Fibroblast of skin of scalp (primary cell): Measurements from ENCODE around the gene PLAAT3.
"Not testable (repeated sequence)": the region's sequence is repeated elsewhere in the genome, so short reads cannot be mapped to it uniquely, and the experiment has no call there.

ENCODE experiments used
- DNase-seq: peaks from one replicate; pipeline ENCODE4 v3.0.0-alpha.2; 2013

The PLAAT3 gene

DNA sequence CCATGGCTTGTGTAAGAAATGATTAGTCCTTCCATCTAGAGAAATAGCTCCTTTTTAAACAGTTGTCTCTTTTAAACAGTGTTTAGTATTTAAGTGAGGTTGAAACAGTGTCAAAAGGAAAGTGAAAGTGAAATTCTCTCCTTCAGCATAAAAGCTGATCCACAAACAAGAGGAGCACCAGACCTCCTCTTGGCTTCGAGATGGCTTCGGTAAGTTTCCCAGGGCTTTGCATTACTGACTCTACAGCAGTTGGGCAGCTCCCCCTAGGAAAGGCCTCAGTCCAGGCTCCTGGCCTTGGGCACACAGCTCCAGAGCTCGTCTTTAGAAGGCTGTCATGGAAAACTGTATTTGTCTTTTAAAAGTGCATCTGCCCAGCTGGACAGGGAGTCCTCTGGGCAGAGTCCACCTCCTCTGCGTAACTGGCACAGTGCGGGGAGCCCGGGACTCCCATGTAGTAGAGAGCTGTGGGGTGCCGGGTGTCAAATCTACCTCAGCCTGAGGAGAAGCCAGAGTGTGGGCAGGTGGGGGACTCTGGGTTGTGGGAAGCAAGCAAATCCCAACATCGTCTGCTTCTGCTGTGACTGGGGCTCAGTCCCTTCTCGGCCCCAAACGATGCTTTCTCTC, 77.5 kb downstream of the PLAAT3 start, which contains the start of gene PLAAT4:
TSS of gene PLAAT4 (plus strand) at position 140 of the 624 bp plus-strand sequence. CDS start at position 201, 61 bp downstream.
- DNase-seq: peak; percentile 56

DNA sequence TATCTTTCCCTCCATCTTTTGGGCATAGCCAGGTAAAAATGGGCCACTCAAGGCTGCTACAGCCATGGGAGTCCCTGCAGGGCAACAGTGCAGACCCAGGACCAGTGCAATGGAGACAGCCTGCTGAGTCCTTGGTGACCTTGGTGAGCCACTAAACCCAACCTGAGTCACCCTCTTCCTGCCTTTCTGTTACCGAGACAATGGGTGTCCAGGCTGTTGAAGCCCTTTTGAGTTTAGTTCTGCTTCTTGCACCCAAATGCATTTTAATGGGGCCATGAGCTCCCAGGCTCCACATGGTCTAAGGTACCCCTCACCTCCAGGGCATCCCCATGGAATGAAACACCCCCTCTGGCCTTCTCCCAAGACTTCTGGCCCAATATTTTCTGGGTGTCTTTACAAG, 78.5 kb downstream of the PLAAT3 start:
- no peak for DNase-seq

DNA sequence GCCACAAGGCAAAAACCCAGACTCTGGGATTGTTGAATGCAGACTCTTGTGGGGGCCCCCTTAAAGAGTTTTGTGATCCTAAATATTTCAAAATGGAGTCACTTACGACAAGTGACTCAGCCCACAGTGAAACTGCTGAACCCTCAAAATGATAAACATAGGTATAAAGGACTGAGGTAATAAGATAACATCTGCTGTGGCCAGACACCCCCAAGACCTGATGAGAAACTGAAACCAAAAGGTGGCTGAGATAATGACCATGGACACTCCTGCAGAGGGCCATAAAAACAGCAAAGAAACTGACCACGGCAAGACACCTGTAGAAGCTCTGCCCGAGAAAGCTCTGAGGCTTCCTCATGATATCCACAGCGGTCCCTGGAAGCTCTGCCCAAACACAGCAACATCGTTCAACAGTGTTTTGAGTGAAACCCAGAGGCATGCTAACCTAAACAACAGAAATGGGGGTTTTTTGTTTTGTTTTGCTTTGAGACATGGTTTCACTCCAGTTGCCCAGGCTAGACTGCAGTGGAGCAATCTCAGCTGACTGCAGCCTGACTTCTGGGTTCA, 79.3 kb downstream of the PLAAT3 start:
- DNase-seq: no peak

DNA sequence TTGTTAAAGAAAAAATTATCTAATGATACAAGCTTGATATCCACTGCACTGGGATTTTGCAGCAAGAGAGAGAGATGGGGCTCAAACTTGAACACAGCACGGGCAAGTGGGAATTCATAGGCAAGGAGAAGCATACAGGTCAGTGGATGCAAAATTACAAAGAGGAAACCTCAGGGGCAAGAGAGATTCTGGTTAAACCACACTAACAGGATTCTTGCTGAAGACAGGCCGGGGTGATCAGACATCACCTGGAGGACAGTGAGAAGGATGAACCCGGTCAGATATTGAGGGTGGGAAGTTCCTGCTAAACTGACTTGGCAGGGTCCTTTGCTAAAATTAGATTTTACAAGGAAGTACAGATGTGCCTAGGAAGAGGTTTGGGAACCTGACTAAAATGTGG, 80.2 kb downstream of the PLAAT3 start:
- no peak for DNase-seq

DNA sequence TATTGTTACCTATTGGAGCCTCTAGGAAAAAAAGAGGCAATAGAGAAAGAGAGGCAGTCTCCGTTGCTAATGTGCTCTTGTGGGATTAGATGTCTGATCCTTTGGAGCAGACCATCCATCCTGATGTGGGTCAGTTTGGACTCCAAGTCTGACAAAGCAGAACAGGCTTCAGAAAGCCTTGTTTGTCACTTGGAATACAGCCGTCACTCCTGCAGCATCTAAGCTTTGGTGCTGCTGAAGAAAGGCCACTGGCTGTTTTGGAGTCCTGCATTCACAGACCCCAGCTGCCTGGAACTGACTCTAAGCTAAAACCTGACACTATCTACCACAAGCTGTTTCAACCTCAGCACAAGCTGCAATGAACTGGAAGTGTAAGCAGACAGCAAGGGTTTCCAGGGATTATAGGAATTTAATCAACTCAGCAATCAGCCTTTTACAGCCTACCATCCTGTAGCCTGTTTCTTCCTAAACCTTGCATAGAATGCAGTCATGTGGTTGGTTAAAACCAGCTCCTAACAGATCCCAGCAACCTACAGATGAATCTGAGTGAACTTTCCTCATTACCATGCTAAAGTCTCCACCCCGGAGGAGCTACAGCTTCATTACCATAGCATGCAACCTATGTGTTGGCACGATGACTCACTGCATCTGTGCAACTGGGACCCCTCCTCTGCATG, 81.3 kb downstream of the PLAAT3 start:
- no peak for DNase-seq

DNA sequence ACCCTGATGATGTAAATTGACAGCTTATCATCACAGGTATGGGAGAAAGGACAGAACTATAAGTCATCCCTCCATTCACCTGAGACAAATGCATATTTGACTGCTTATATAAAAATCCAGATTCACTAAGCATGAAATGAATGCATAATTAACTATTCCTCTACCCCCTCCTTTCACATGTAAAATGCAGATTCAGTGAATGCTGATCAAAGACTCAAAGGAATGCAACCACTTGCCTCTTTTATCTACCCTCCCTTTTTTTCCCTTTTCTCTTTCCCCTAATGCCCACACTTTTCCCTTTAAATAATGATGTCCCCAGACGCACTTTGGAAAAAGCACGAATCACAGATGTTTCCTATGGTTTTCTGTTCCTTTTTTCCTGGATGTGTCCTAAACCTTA, 82.1 kb downstream of the PLAAT3 start:
- DNase-seq: no peak

DNA sequence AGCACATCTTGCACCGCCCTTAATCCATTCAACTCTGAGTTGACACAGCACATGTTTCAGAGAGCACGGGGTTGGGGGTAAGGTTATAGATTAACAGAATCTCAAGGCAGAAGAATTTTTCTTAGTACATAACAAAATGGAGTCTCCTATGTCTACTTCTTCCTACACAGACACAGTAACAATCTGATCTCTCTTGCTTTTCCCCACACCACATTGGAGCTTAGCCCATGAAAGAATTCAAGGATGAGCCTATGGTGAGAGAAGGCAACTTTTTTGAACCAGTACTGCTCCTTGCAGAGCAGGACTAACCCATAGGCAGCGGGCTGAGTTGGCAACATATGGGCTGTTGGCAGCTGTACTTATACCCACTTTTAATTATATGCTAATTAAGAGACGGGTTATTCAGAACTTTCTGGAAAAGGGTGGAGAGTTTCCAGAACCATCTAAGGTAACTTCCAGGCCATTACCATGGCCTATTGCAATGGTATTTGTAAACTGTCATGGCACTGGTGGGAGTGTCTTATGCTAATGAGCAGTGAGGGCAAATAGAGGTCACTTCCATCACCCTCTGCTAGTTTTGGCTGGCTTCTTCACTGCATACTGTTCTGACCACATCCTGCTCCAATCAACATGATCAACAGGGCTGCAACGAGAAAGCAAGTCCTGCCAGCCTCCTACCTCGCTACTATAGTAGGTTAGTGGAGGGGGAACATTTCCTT, 83.0 kb downstream of the PLAAT3 start:
- DNase-seq: peak; percentile 72

DNA sequence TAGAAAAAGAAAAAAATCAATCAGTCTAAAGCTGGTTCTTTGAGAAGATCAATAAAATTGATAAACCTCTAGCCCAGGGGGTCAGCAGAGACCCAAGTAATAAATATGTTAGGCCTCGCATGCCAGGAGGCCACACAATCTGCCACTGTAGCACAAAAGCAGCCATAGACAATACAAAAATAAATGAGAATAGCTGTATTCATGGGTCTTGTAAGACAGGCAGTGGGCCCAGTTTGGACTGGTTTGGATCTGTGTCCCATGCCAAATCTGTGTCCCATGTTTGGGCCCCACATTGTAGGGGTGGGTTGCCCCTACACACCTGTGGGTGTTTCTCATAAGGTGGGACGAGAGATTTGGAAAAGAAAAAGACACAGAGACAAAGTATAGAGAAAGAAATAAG, 84.2 kb downstream of the PLAAT3 start:
- no peak for DNase-seq

DNA sequence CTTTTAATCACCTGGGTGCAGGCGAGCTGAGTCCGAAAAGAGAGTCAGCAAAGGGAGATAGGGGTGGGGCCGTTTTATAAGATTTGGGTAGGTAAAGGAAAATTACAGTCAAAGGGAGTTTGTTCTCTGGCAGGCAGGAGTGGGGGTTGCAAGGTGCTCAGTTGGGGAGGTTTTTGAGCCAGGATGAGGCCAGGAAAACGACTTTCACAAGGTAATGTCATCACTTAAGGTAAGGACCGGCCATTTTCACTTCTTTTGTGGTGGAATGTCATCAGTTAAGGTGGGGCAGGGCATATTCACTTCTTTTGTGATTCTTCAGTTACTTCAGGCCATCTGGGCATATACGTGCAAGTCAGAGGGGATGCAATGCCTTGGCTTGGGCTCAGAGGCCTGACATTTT, 84.9 kb downstream of the PLAAT3 start:
- DNase-seq: not testable (repeated sequence)

DNA sequence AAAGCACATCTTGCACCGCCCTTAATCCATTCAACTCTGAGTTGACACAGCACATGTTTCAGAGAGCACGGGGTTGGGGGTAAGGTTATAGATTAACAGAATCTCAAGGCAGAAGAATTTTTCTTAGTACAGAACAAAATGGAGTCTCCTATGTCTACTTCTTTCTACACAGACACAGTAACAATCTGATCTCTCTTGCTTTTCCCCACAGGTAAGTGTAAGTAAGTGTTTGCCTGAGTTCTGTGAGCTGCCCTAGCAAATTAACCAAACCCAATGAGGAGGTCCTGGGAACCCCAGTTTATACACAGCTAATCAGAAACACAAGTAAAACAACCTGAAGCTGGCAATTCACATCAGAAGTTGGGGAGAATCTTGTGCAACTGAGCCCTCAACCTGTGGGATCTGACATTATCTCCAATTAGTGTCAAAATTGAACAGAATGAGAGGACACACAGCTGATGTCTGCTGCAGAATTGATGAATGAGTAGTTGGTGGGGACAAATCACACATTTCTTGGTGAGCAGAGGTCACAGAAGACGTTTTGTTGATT, 85.4 kb downstream of the PLAAT3 start:
- not testable (repeated sequence) for DNase-seq

DNA sequence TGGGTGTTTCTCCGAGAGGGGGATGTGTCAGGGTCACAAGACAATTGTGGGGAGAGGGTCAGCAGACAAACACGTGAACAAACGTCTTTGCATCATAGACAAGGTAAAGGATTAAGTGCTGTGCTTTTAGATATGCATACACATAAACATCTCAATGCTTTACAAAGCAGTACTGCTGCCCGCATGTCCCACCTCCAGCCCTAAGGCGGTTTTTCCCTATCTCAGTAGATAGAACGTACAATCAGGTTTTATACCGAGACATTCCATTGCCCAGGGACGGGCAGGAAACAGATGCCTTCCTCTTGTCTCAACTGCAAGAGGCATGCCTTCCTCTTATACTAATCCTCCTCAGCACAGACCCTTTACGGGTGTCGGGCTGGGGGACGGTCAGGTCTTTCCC, 86.1 kb downstream of the PLAAT3 start:
- not testable (repeated sequence) for DNase-seq

DNA sequence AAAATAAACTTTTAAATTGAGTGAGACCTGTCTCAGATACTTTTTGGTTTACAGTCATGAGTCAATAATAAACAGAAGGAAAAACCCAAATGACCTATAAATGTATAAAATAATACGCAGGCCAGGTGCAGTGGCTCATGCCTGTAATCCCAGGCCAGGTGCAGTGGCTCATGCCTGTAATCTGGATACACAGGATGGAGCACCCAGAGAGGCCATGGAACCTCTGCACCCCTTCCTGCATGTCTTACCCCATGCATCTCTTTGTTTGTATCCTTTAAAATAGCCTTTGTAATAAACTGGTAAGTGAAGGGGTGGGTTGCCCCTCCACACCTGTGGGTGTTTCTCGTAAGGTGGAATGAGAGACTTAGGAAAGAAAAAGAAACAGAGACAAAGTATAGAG, 86.6 kb downstream of the PLAAT3 start:
- no peak for DNase-seq
